Measurements from ENCODE around the gene IL17C. TPM values are rescaled to one million over a fixed set of nuclear protein-coding genes. Genes with fewer than 3 reads are reported as not detected.

Gene IL17C
- polyA plus RNA-seq, 4 donors = 0.20 TPM; not detected in 3

GRCh38 chr16:88640498-88641247 is 2.3 kb downstream of the IL17C start:
- DNase-seq (ENCODE audit: low read depth in 4 of 4, low spot score in 3 of 4) = no peak

GRCh38 chr16:88642881-88643643 is 4.7 kb downstream of the IL17C start:
- DNase-seq (ENCODE audit: low read depth in 4 of 4, low spot score in 3 of 4) = no peak

- DNase-seq (ENCODE audit: low read depth in 4 of 4, low spot score in 3 of 4) = no peak
Measured at GRCh38 chr16:88643644-88643932, 5.2 kb downstream of the IL17C start.

GRCh38 chr16:88645455-88645854 is 7.1 kb downstream of the IL17C start:
- DNase-seq (ENCODE audit: low read depth in 4 of 4, low spot score in 3 of 4) = no peak

- DNase-seq (ENCODE audit: low read depth in 4 of 4, low spot score in 3 of 4) = no peak
Measured at GRCh38 chr16:88645941-88646340, 7.6 kb downstream of the IL17C start.

- no peak for DNase-seq (ENCODE audit: low read depth in 4 of 4, low spot score in 3 of 4)
Measured at GRCh38 chr16:88646345-88647034, 8.1 kb downstream of the IL17C start.

- DNase-seq (ENCODE audit: low read depth in 4 of 4, low spot score in 3 of 4) = no peak
Measured at GRCh38 chr16:88647178-88648070, 9.1 kb downstream of the IL17C start.

GRCh38 chr16:88649195-88649923 is 11.0 kb downstream of the IL17C start:
- no peak for DNase-seq (ENCODE audit: low read depth in 4 of 4, low spot score in 3 of 4)

GRCh38 chr16:88649924-88650748 is 11.8 kb downstream of the IL17C start:
- DNase-seq (ENCODE audit: low read depth in 4 of 4, low spot score in 3 of 4) = no peak

GRCh38 chr16:88650749-88651275 is 12.4 kb downstream of the IL17C start, which contains the start of gene CYBA:
CYBA (minus strand) TSS chr16:88651053; CDS start chr16:88651013, 40 bp downstream.
- DNase-seq (ENCODE audit: low read depth in 4 of 4, low spot score in 3 of 4) = no peak

- peak in 3 of 4 donors; percentile 72 to 74 (median 74) for DNase-seq (ENCODE audit: low read depth in 4 of 4, low spot score in 3 of 4)
Measured at GRCh38 chr16:88651276-88651988, 13.1 kb downstream of the IL17C start.

GRCh38 chr16:88651989-88652761 is 13.8 kb downstream of the IL17C start:
- DNase-seq (ENCODE audit: low read depth in 4 of 4, low spot score in 3 of 4) = no peak

GRCh38 chr16:88652762-88653063 is 14.3 kb downstream of the IL17C start:
- no peak for DNase-seq (ENCODE audit: low read depth in 4 of 4, low spot score in 3 of 4)

- DNase-seq (ENCODE audit: low read depth in 4 of 4, low spot score in 3 of 4) = no peak
Measured at GRCh38 chr16:88653101-88653500, 14.7 kb downstream of the IL17C start.

GRCh38 chr16:88653596-88654362 is 15.4 kb downstream of the IL17C start:
- no peak for DNase-seq (ENCODE audit: low read depth in 4 of 4, low spot score in 3 of 4)

GRCh38 chr16:88654363-88655052 is 16.1 kb downstream of the IL17C start:
- DNase-seq (ENCODE audit: low read depth in 4 of 4, low spot score in 3 of 4) = no peak

All from right renal pelvis (tissue), 4 donors.